Measurements from ENCODE around the gene TIMM22.

DNA sequence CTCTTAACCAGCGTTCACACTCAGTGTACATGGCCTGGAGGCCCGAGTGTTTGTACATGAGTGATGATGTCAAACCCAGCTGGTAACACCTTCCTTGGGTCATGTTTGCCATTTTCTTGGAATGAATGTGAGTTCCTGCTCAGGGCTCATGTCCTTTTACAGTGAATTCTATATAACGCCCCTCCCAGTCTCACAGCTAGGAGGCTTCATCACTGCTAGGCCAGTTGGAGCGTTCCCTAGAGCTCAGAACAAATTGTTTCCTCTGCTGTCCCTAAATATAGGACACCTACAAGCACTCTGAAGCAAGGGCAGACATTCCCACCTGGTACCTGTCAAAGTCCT lies 5.5 kb downstream of the TIMM22 start:
- TF ChIP-seq, protein P1, sequence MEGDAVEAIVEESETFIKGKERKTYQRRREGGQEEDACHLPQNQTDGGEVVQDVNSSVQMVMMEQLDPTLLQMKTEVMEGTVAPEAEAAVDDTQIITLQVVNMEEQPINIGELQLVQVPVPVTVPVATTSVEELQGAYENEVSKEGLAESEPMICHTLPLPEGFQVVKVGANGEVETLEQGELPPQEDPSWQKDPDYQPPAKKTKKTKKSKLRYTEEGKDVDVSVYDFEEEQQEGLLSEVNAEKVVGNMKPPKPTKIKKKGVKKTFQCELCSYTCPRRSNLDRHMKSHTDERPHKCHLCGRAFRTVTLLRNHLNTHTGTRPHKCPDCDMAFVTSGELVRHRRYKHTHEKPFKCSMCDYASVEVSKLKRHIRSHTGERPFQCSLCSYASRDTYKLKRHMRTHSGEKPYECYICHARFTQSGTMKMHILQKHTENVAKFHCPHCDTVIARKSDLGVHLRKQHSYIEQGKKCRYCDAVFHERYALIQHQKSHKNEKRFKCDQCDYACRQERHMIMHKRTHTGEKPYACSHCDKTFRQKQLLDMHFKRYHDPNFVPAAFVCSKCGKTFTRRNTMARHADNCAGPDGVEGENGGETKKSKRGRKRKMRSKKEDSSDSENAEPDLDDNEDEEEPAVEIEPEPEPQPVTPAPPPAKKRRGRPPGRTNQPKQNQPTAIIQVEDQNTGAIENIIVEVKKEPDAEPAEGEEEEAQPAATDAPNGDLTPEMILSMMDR (IDR thresholded peaks at IDR 0.05) = no peak
- peak; percentile 70 for TF ChIP-seq EP300 (IDR thresholded peaks at IDR 0.05)

Measured in suprapubic skin (tissue), 3 donors.